GM21717 (cell line): ENCODE measurements around the gene CUX1.

Source experiments
- ATAC-seq: cut with Tn5 transposase; IDR thresholded peaks from one replicate; pipeline ENCODE4 v1.9.1; 2021; ENCODE audit warnings: mild to moderate bottlenecking, moderate library complexity; ENCODE audit not compliant: unreplicated experiment

CUX1 gene, protein sequence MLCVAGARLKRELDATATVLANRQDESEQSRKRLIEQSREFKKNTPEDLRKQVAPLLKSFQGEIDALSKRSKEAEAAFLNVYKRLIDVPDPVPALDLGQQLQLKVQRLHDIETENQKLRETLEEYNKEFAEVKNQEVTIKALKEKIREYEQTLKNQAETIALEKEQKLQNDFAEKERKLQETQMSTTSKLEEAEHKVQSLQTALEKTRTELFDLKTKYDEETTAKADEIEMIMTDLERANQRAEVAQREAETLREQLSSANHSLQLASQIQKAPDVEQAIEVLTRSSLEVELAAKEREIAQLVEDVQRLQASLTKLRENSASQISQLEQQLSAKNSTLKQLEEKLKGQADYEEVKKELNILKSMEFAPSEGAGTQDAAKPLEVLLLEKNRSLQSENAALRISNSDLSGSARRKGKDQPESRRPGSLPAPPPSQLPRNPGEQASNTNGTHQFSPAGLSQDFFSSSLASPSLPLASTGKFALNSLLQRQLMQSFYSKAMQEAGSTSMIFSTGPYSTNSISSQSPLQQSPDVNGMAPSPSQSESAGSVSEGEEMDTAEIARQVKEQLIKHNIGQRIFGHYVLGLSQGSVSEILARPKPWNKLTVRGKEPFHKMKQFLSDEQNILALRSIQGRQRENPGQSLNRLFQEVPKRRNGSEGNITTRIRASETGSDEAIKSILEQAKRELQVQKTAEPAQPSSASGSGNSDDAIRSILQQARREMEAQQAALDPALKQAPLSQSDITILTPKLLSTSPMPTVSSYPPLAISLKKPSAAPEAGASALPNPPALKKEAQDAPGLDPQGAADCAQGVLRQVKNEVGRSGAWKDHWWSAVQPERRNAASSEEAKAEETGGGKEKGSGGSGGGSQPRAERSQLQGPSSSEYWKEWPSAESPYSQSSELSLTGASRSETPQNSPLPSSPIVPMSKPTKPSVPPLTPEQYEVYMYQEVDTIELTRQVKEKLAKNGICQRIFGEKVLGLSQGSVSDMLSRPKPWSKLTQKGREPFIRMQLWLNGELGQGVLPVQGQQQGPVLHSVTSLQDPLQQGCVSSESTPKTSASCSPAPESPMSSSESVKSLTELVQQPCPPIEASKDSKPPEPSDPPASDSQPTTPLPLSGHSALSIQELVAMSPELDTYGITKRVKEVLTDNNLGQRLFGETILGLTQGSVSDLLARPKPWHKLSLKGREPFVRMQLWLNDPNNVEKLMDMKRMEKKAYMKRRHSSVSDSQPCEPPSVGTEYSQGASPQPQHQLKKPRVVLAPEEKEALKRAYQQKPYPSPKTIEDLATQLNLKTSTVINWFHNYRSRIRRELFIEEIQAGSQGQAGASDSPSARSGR (N-terminal part only)

GRCh38 chr7:101817471-101818286 lies at the start of gene CUX1:
CUX1 (plus strand) TSS chr7:101817626; CDS start chr7:101817640, 14 bp downstream.
- no peak for ATAC-seq

GRCh38 chr7:101768280-101768679 lies 49.1 kb upstream of the CUX1 start:
- ATAC-seq: no peak

- no peak for ATAC-seq
Measured at GRCh38 chr7:101770466-101770865, 47.0 kb upstream of the CUX1 start.

- no peak for ATAC-seq
Measured at GRCh38 chr7:101772508-101773211, 44.8 kb upstream of the CUX1 start.

DNA sequence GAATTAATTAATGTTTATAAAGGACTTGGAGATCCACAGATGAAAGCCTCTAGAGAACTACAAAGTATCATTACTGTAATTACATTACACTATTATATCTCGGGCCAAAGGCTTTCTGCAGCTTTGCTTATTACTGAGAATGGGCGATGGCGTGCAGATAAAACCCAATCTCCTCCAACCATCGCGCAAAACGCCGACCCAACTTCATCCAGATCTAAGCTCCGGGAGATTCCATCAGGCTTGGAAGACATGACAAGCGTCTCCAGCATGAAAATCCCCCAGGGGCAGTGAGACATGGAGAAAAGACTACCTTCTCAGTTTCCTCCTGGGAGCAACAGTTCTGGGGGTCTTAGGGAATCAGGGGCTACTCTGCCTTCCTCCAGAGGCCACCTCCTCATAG lies 42.2 kb upstream of the CUX1 start:
- ATAC-seq: no peak

DNA sequence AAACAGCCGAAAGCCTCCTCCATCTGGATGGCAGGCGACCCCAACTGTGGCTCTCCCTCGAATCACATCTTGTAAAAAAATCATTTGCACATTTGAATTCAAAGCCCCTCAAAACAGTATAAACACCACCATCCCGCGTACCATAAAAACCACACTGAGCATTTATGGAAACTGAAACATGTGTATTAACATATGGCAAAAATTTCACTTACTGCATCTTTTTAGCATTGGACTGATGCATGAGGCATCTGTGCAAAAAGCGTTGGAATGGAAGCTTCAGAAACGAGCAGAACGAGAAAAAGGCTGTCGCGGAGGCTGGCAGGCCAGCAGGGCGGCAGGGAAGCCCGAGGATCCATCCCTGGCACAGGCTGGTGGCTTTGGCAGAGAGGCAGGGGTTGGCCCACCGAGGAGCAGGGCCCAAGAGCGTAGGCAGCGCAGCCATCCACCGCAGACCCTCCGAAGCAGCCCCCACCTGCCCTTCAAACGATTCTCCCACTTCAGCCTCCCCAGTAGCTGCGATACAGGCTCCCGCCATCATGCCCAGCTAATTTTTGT lies 39.3 kb upstream of the CUX1 start:
- ATAC-seq: no peak

DNA sequence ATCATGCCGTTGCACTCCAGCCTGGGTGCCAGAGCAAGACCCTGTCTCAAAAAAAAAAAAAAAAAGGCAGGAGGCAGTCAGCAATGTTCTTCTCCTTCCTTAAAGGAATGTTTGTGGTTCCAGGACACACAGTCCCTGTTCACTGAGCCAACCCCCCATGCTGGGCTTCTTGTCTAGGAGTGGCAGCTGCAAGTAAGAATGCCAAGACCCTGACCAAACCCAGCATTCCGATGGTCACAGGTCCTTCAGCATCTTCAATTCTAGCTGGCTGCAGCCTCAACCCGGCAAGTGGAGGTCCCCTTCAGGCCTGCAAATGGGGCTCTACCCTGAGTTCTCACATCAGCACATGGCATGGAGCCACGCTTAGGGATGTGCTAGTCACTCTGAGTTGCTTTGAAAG lies 38.2 kb upstream of the CUX1 start:
- no peak for ATAC-seq

DNA sequence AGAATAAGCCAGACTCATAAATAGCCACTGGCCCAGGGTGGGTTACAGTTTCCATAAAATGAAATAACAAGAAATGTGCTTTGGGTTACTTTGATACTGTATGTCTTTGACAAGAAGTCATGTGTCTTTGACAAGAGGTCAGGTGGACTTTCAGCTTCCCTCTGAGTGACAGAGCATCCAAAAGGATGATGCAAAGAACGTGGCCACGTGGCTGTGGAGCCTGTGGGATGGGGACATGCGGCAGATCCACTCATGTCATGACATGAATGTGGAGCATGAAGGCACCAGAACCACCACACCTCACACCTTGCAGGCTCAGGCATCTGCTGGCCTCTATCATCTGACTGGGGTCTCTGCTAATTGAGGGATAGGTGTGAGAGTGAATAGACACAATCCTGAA lies 37.1 kb upstream of the CUX1 start:
- no peak for ATAC-seq

GRCh38 chr7:101781439-101781838 lies 36.0 kb upstream of the CUX1 start:
- no peak for ATAC-seq

GRCh38 chr7:101782476-101782875 lies 35.0 kb upstream of the CUX1 start:
- ATAC-seq: no peak

- ATAC-seq: no peak
Measured at GRCh38 chr7:101782896-101783295, 34.5 kb upstream of the CUX1 start.

DNA sequence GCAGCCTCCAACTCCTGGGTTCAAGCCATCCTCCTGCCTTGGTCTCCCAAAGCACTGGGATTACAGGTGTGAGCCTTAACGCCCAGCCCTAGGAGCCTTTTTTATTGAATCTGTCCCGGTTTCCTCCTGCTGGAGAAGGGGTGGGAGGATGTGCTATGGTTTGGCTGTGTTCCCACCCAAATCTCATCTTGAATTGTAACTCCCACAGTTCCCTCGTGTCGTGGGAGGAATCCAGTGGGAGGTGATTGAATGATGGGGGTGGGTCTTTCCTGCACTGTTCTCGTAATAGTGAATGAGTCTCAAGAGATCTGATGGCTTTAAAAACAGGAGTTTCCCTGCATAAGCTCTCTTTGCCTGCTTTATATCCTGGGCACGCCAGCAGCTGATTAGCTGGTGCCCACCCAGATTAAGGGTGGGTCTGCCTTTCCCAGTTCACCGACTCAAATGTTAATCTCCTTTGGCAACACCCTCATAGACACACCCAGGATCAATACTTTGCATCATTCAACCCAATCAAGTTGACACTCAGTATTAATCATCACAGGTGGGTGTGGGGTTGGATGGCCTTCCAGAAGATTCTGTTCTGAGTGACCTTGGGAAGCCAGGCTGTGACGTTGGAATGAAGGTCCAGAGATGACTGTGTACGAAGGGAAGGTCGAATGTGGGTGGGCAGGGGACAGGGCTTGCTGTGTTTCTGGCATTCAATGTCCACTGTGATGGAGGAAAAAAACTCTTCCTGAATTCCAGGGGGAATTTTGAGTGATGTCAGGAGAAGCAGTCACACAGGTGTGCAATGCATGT lies 33.8 kb upstream of the CUX1 start:
- no peak for ATAC-seq

DNA sequence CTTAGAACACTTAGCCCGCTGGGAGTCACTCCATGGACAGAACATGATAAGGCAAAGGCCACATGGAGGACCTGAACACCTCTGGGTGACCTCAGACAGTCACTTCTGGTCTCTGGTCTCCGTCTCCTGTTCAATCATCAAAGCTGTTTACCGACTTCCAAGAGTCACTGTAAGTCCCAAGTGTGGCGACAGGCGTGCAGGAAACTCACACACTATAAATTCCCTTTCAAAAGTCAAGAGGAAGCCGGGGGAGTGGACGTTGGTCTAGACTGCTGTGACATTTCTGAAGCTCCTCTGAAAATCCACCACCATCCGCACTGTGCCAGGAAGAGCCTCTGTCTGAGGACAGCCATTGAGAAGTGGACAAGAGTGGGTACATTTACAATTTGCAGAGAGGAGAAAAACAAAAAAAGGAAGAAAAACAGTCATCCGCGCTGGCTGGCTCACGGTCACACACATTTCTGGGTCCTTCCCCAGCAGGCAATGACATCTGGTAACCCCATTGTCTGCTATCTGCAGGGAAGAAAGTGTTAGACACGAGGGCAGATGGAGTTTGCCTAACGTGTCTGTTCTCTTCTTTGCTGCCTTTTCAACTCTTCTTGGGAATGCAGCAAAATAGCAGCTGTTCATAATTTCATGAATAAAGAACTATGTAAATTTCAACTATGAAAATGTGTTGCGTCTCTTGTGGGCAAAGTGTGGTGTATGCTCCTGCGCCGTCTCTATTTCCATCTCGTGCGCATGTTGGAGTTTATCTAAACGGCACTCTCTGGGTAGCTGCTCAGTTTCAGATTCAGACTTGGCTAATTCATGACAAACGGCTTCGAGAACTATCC lies 32.9 kb upstream of the CUX1 start:
- no peak for ATAC-seq

DNA sequence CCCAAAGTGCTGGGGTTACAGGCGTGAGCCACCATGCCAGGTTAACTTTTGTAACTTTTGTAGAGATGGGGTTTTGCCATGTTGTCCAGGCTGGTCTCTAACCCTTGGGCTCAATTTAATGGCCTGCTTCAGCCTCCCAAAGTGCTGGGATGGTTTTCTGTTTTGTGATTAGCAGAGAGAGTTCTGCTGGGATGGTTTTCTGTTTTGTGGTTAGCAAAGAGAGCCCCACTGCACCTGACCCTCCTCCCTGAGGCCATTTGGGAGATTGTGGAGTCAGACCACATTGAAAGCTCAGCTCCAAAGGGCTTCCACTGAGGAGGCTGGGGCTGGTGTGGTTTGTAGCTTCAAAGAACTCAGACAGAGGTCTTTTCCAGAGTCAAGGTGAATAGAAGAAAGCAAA lies 29.6 kb upstream of the CUX1 start:
- no peak for ATAC-seq

- ATAC-seq: no peak
Measured at GRCh38 chr7:101788517-101788916, 28.9 kb upstream of the CUX1 start.

DNA sequence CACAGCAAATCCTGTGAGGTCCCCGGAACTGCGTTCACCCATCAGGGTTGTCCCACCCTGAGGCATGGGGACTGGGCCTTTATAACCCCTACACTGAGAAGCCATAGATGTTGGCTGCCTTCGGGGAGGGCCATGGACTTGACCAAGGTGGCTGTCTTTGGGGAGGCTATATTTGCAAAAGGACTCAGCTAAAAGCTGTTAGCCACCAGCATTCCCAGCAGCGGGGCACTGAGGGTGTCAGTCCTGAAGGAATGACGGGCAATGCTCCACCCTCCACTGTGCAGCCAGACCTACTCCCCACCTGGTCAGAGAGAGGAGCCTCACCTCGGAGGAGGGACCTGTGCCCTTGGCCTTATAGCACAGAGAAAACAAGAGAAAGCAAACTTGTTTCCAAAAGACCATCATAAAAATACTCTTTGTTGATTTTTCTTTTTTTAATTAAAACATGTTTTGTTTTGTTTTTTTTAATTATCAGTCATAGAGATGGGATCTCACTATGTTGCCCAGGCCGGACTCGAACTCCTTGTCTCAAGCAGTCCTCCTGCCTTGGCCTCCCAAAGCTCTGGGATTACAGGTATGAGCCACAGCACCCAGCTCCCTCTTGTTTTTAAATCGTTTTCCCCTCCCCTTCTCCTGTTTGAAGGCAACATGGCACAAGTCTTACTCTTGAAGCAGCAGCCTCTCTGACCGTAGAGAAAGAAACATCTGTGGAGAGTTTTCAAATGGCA lies 26.7 kb upstream of the CUX1 start:
- no peak for ATAC-seq
